SH-SY5Y (cell line): ENCODE measurements around the gene LMCD1.

Source experiments
- GATA2 ChIP-seq: IDR thresholded peaks from 2 replicates; pipeline ENCODE4 v1.6.1; 2011; ENCODE audit warnings: mild to moderate bottlenecking, low read depth, low read length
- GATA3 ChIP-seq: IDR thresholded peaks from 2 replicates; pipeline ENCODE4 v1.6.1; 2011; ENCODE audit warnings: low read depth, mild to moderate bottlenecking, low read length, moderate library complexity

DNA sequence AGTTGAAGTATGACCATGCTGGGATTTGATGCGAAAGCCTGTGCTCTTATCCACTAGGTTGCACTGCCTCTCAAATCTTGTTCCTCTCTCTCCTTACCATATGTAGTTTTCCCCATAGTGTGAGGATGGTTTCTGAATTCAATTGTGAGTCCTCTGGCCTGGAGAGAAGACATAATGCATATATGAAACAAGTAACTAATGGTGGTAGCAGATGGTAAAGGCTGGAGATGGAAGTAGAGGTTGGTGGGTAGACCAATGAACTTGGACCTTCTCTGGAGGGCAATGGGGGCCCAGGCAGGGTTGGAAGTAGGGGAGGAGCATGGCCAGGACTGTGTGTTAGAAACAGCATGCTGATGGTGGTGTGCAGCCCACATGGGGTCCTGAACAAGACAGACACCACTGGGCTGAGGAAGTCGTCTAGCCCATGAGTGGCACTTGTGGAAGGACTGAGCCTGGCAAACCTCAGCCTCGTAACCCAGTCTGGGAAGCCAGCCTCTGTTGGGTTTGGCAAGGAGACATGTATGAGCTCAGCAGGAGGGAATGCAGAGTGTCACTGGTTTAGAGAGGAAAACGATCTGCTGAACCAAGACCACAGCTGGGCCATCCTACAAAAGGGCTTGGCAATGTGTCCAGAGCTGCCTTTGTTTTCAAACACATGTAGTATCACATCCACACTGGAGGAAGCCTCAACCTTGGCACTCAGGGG lies 18.5 kb upstream of the LMCD1 start:
- no peak for TF ChIP-seq GATA3
- no peak for TF ChIP-seq GATA2
